HepG2 (cell line): ENCODE results near the gene GP9. TPM values are rescaled to one million over a fixed set of nuclear protein-coding genes. Genes with fewer than 3 reads are reported as not detected.
A peak's percentile ranks its signal among the peaks of the same experiment; 100 is the strongest.

Experiments
- ATAC-seq: fragments of 200-7000 bp; cut with Tn5 transposase; 3 replicates; pipeline ENCODE4 v1.9.1; 2020; ENCODE audit warnings: mild to moderate bottlenecking, moderate library complexity
- BruUV-seq: library from RNA; stranded (reverse); fragments of 400-500 nt; replicated peaks from 2 replicates; lab custom pipeline; 2021; lab: Mats Ljungman, UMichigan
- CTCF ChIA-PET: fragments of 300-600 bp; formaldehyde crosslinking; extraction: SDS; loops from one replicate; lab custom pipeline; 2021; ENCODE audit warnings: low total read pairs, inconsistent platforms, low intra/inter-chr PET ratio; lab: Yijun Ruan, JAX
- POLR2A ChIA-PET: fragments of 350-600 bp; sonication (Branson Sonifier 250); formaldehyde crosslinking; loops from one replicate; lab custom pipeline; 2020; ENCODE audit warnings: antibody characterized with exemption, inconsistent platforms; lab: Yijun Ruan, JAX
- DNase-seq: peaks from one replicate; pipeline ENCODE4 v3.0.0-alpha.2; 2015; ENCODE audit warnings: low spot score
- FAIRE-seq: peaks from 3 replicates; lab custom pipeline; 2011; peaks lifted over from hg19 to GRCh38; lab: Jason Lieb, UNC
- H2AFZ ChIP-seq: one replicate; pipeline ENCODE4 v1.6.1; 2011; ENCODE audit warnings: low read length, inconsistent platforms
- H3K27ac ChIP-seq: fragments of 300-600 bp; 3 replicates; pipeline ENCODE4 v1.8.0; 2011; ENCODE audit warnings: mixed run types, mild to moderate bottlenecking, mixed read lengths, low read length, inconsistent platforms; ENCODE audit not compliant: insufficient read depth; ENCODE audit errors: extremely low read length
- H3K27me3 ChIP-seq, 2 experiments: fragments of 200-600 bp in 1 of 2; 2 replicates in 1 of 2; 3 replicates in 1 of 2; pipeline versions ENCODE4 v1.6.0 to v1.8.0; 2011; ENCODE audit warnings: low read length in 2 of 2, mild to moderate bottlenecking in 2 of 2, moderate library complexity in 2 of 2, inconsistent platforms in 1 of 2; ENCODE audit not compliant: insufficient read depth in 2 of 2, control insufficient read depth in 1 of 2
- H3K36me3 ChIP-seq, 2 experiments: fragments of 200-600 bp in 1 of 2; replicated peaks in 1 of 2; 2 replicates in 1 of 2; 3 replicates in 1 of 2; pipeline versions ENCODE4 v1.5.1 to v1.8.0; 2011; ENCODE audit warnings: low read length in 2 of 2, inconsistent platforms in 1 of 2; ENCODE audit not compliant: insufficient read depth in 2 of 2, control insufficient read depth in 1 of 2
- H3K4me1 ChIP-seq: 2 replicates; pipeline ENCODE4 v1.5.1; 2012; ENCODE audit warnings: low read length, inconsistent platforms; ENCODE audit not compliant: insufficient read depth
- H3K4me2 ChIP-seq: 2 replicates; pipeline ENCODE4 v1.6.0; 2011; ENCODE audit warnings: low read depth, low read length, inconsistent platforms
- H3K4me3 ChIP-seq, 3 experiments: fragments of 200-600 bp in 1 of 3; sonication (generic), shearing (Covaris generic) in 1 of 3; replicated peaks in 1 of 3; 2 replicates each; pipeline ENCODE4 v1.5.1; 2011 to 2016; ENCODE audit warnings: low read length in 3 of 3, inconsistent platforms in 2 of 3, low read depth in 2 of 3, mild to moderate bottlenecking in 2 of 3, control low read depth in 1 of 3, mixed read lengths in 1 of 3; ENCODE audit not compliant: insufficient read depth in 1 of 3
- H3K79me2 ChIP-seq: one replicate; pipeline ENCODE4 v1.6.1; 2011; ENCODE audit warnings: low read length, inconsistent platforms; ENCODE audit not compliant: insufficient read depth
- H3K9ac ChIP-seq: 2 replicates; pipeline ENCODE4 v1.6.0; 2011; ENCODE audit warnings: mild to moderate bottlenecking, low read depth, low read length, inconsistent platforms; ENCODE audit not compliant: insufficient read depth
- H3K9me3 ChIP-seq: 2 replicates; pipeline ENCODE4 v1.5.1; 2012; ENCODE audit warnings: mild to moderate bottlenecking, low read length
- H4K20me1 ChIP-seq: 2 replicates; pipeline ENCODE4 v1.6.0; 2011; ENCODE audit warnings: inconsistent platforms, mild to moderate bottlenecking, low read length, moderate library complexity; ENCODE audit not compliant: insufficient read depth
- ATM ChIP-seq: fragments of 450-650 bp; IDR thresholded peaks from 2 replicates; pipeline ENCODE4 v1.7.1; 2017; ENCODE audit warnings: mild to moderate bottlenecking, borderline replicate concordance
- BRCA1 ChIP-seq: sonication (generic); formaldehyde crosslinking; IDR thresholded peaks from 2 replicates; pipeline ENCODE4 v1.4.0; 2020; ENCODE audit warnings: missing genetic modification reagents
- REST ChIP-seq, 2 experiments: IDR thresholded peaks; 2 replicates each; pipeline ENCODE4 v1.6.1; 2011 to 2012; ENCODE audit warnings: low read length in 2 of 2, borderline replicate concordance in 1 of 2, low read depth in 1 of 2, mild to moderate bottlenecking in 1 of 2, moderate library complexity in 1 of 2
- TBP ChIP-seq: sonication (generic); formaldehyde crosslinking; IDR thresholded peaks from 2 replicates; pipeline ENCODE4 v1.5.0; 2020; ENCODE audit warnings: missing genetic modification reagents
- ZNF768 ChIP-seq: sonication (generic); formaldehyde crosslinking; IDR thresholded peaks from 2 replicates; pipeline ENCODE4 v1.4.0; 2020; ENCODE audit warnings: missing genetic modification reagents
- WGBS: methylation state at CpG from one replicate; pipeline ENCODE4 v1.1.6; 2017; ENCODE audit warnings: low lambda C conversion rate; 5-methylcytosine and 5-hydroxymethylcytosine counted together
- in situ Hi-C: cut with HindIII; loops from 2 replicates; pipeline ENCODE4 v1.10.0; 2017; ENCODE audit warnings: low pct_unique_long_range_greater_than_20kb; ENCODE audit not compliant: extremely low pct_ligation_motif_present
- intact Hi-C: fragments of 100-400 bp; cut with micrococcal nuclease; formaldehyde crosslinking; loops from one replicate; pipeline ENCODE4 v1.10.0; 2022; ENCODE audit not compliant: unreplicated experiment
- polyA plus RNA-seq, 8 experiments: library from polyadenylated mRNA; depleted of rRNA in 3 of 8; stranded (reverse) in 7 of 8; unstranded in 1 of 8; fragments of >200 nt; fragmentation: Illumina TruSeq in 4 of 8; extraction: Trizol in 4 of 8; gene quantifications; 2 replicates each; pipeline versions ENCODE4 v1.2.1 to v1.2.3, GENCODE V29; 2011 to 2016; ENCODE audit warnings: low read depth in 4 of 8, missing spikeins in 1 of 8, mixed read lengths in 1 of 8; ENCODE audit not compliant: insufficient read depth in 1 of 8
- total RNA-seq, 5 experiments: library from RNA; depleted of rRNA; stranded (reverse); fragments of >200 nt; fragmentation: Illumina TruSeq; extraction: Trizol; gene quantifications; 2 replicates each; pipeline ENCODE4 v1.2.3, GENCODE V29; 2016; ENCODE audit warnings: low read depth in 1 of 5

GP9 gene
- total and polyA plus RNA-seq, 2 of the 13 experiments (the other 11 are each of a cell fraction or from before 2014, with no cell fraction given), result not detected

GRCh38 chr3:129047553-129047839, 13.1 kb upstream of the GP9 start:
- no peak for DNase-seq
- H3K9me3 ChIP-seq, result peaks cover 7% of the 10 kb centered on the region; the same call in 1 of the 2 replicates
- H3K4me1 ChIP-seq, result peaks cover 10% of the 10 kb centered on the region
- H3K4me3 ChIP-seq, result no peak overlapping the region
- no peak overlapping the region for H3K9ac ChIP-seq
- CTCF ChIA-PET, result no interaction called here
- no TSS peak for BruUV-seq
- intact Hi-C loops, result no loop called here
- 57% methylated on average over 3 of the region's 6 CpGs for WGBS
- in situ Hi-C loops, result no loop called here
- TF ChIP-seq ZNF768 (CRISPR knock-in tag) (peak; percentile 38; the same call in 1 of the 2 replicates), REST (IDR thresholded peaks at IDR 0.05; ENCODE audit: borderline replicate concordance in 1 of 2, low read depth in 1 of 2, low read length in 2 of 2) (no peak), ATM (no peak), BRCA1 (CRISPR knock-in tag) (no peak), TBP (CRISPR knock-in tag) (no peak)
- TF ChIP-seq, all 625 proteins: peak for 1
- POLR2A ChIA-PET, result no interaction called here
- ATAC-seq (no peak; the same call in 1 of the 3 replicates), FAIRE-seq (no peak)
- H3K36me3 ChIP-seq, result no peaks in the 10 kb centered on the region
- H3K4me2 ChIP-seq, result no peak overlapping the region
- no peak overlapping the region for H3K27ac ChIP-seq
- H2AFZ ChIP-seq, result no peak overlapping the region
- peaks cover 2 to 6% of the 10 kb centered on the region in 2 experiments; a peak in 1 of 5 replicates for H3K27me3 ChIP-seq
- no peaks in the 10 kb centered on the region for H4K20me1 ChIP-seq
- H3K79me2 ChIP-seq, result no peaks in the 10 kb centered on the region
